CD8-positive, alpha-beta memory T cell (primary cell): ENCODE measurements around the gene RTN4R. TPM values are rescaled to one million over a fixed set of nuclear protein-coding genes. Genes with fewer than 3 reads are reported as not detected.

Experiments used
- CTCF ChIA-PET: fragments of 350-600 bp; sonication (Branson Sonifier 250); formaldehyde crosslinking; loops from one replicate; lab custom pipeline; 2021; ENCODE audit warnings: antibody characterized with exemption; lab: Charles Lee
- POLR2A ChIA-PET: fragments of 350-600 bp; sonication (Branson Sonifier 250); formaldehyde crosslinking; loops from one replicate; lab custom pipeline; 2021; ENCODE audit warnings: antibody characterized with exemption; lab: Charles Lee
- DNase-seq, 5 donors: peaks; one replicate each; pipeline versions ENCODE4 v3.0.0 to v3.0.0-alpha.2; 2020 to 2022; ENCODE audit warnings: mixed read lengths in 1 of 5
- H3K27ac ChIP-seq: one replicate; pipeline ENCODE4 v1.7.0; 2013; ENCODE audit warnings: low read depth, mild to moderate bottlenecking, low read length, moderate library complexity
- H3K27me3 ChIP-seq: 2 replicates; pipeline ENCODE4 v1.7.0; 2013; ENCODE audit warnings: low read length, mild to moderate bottlenecking; ENCODE audit not compliant: insufficient read depth, poor library complexity, severe bottlenecking
- H3K36me3 ChIP-seq: 2 replicates; pipeline ENCODE4 v1.7.0; 2013; ENCODE audit warnings: mild to moderate bottlenecking, low read length, moderate library complexity; ENCODE audit not compliant: insufficient read depth
- H3K4me1 ChIP-seq: 2 replicates; pipeline ENCODE4 v1.7.0; 2013; ENCODE audit warnings: mild to moderate bottlenecking, low read length, moderate library complexity; ENCODE audit not compliant: insufficient read depth
- H3K4me3 ChIP-seq: 2 replicates; pipeline ENCODE4 v1.7.0; 2013; ENCODE audit warnings: mild to moderate bottlenecking, low read length
- H3K9me3 ChIP-seq: 2 replicates; pipeline ENCODE4 v1.7.0; 2013; ENCODE audit warnings: mild to moderate bottlenecking, low read length
- H3K27ac Mint-ChIP-seq, 8 donors: one replicate each; pipeline ENCODE4 v1.8.0; 2020 to 2021; ENCODE audit warnings: mixed read lengths in 8 of 8, mild to moderate bottlenecking in 6 of 8, inconsistent platforms in 3 of 8, moderate library complexity in 3 of 8
- H3K27me3 Mint-ChIP-seq, 2 donors: one replicate each; pipeline ENCODE4 v1.8.0; 2020 to 2021; ENCODE audit warnings: mixed read lengths in 2 of 2, mild to moderate bottlenecking in 1 of 2, moderate library complexity in 1 of 2
- H3K36me3 Mint-ChIP-seq, 3 donors: one replicate each; pipeline ENCODE4 v1.8.0; 2020 to 2021; ENCODE audit warnings: mixed read lengths in 3 of 3, inconsistent platforms in 1 of 3, mild to moderate bottlenecking in 1 of 3
- H3K4me1 Mint-ChIP-seq, 3 donors: one replicate each; pipeline ENCODE4 v1.8.0; 2020 to 2021; ENCODE audit warnings: mixed read lengths in 3 of 3, inconsistent platforms in 1 of 3, mild to moderate bottlenecking in 1 of 3
- H3K4me3 Mint-ChIP-seq, 7 donors: one replicate each; pipeline ENCODE4 v1.8.0; 2020 to 2021; ENCODE audit warnings: mixed read lengths in 7 of 7, mild to moderate bottlenecking in 6 of 7, moderate library complexity in 4 of 7, inconsistent platforms in 2 of 7
- H3K9me3 Mint-ChIP-seq, 5 donors: one replicate each; pipeline ENCODE4 v1.8.0; 2020 to 2022; ENCODE audit warnings: mixed read lengths in 5 of 5, mild to moderate bottlenecking in 3 of 5, moderate library complexity in 2 of 5, inconsistent platforms in 1 of 5
- polyA plus RNA-seq: library from polyadenylated mRNA; unstranded; fragments of 300-500 nt; fragmentation: Illumina TruSeq; gene quantifications from one replicate; pipeline ENCODE4 v1.2.3, GENCODE V29; 2021
- total RNA-seq, 2 experiments: library from RNA; stranded (reverse); gene quantifications; one replicate each; pipeline ENCODE4 v1.2.3, GENCODE V29; 2021

RTN4R gene
- total and polyA plus RNA-seq, 3 experiments from 2014 or later: 1.8 to 6.0 (median 2.7) TPM

GRCh38 chr22:20199906-20200305 lies 68.2 kb downstream of the RTN4R start:
- Histone ChIP-seq H3K27me3 (peaks cover 36% of the 10 kb centered on the region), H3K36me3 (no peaks in the 10 kb centered on the region), H3K9me3 (no peaks in the 10 kb centered on the region), H3K27ac (no peak overlapping the region), H3K4me3 (no peak overlapping the region), H3K4me1 (no peaks in the 10 kb centered on the region)
- no peak overlapping the region for H3K4me3 Mint-ChIP-seq
- no peaks in the 10 kb centered on the region for H3K36me3 Mint-ChIP-seq
- H3K27ac Mint-ChIP-seq: no peak overlapping the region
- ChIA-PET POLR2A (no interaction called here), CTCF (no interaction called here)
- no peaks in the 10 kb centered on the region for H3K9me3 Mint-ChIP-seq
- no peaks in the 10 kb centered on the region for H3K27me3 Mint-ChIP-seq
- no peaks in the 10 kb centered on the region for H3K4me1 Mint-ChIP-seq
- DNase-seq: no peak

GRCh38 chr22:20199413-20199842 lies 68.7 kb downstream of the RTN4R start:
- peaks cover 36% of the 10 kb centered on the region for H3K27me3 ChIP-seq
- no peak for DNase-seq
- no peaks in the 10 kb centered on the region for H3K4me1 Mint-ChIP-seq
- H3K4me3 Mint-ChIP-seq: no peak overlapping the region
- ChIA-PET CTCF (no interaction called here), POLR2A (no interaction called here)
- H3K36me3 Mint-ChIP-seq: no peaks in the 10 kb centered on the region
- H3K27ac ChIP-seq: no peak overlapping the region
- H3K9me3 ChIP-seq: no peaks in the 10 kb centered on the region
- no peaks in the 10 kb centered on the region for H3K27me3 Mint-ChIP-seq
- no peaks in the 10 kb centered on the region for H3K36me3 ChIP-seq
- H3K4me3 ChIP-seq: no peak overlapping the region
- no peak overlapping the region for H3K27ac Mint-ChIP-seq
- no peaks in the 10 kb centered on the region for H3K4me1 ChIP-seq
- no peaks in the 10 kb centered on the region for H3K9me3 Mint-ChIP-seq

DNA sequence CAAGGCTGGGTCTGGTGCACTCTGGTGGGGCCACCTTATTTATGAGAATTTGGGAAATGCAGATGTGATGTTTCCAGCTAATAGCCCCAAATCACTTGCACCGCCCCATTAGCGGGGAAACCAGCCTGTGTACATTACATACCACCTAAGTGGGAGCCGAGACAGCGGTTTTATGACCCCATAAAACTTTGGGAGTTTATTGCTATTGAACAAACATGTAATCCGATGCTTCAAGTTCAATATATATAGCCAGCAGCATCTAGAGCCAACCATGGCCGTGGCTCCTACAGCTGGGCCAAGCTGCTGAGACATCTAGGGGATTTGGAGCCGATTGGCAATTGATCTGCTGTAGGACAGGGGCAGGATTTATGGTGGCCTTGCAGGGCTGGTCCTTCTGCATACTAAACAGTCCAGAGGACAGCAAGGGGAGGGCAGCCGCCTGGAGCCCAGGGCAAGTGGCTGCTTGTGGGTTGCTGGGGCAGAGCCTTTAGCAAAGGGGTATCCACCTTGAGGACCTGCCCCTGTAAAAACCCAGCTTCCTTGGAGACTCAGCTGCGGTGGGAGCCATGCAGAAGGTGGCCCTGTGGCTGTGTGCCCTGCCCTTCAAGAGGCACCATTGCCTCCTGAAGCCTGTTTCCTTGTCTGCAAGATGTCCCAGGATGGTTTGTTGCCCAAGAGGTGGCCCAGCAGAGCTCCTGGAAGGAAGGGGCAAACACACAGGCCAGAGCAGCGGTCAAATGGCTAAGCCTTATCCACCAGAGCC lies 69.4 kb downstream of the RTN4R start:
- Mint-ChIP-seq H3K4me3 (no peak overlapping the region), H3K27ac (peak overlapping the region in 2 of 8 donors; percentile 38 to 73), H3K9me3 (no peaks in the 10 kb centered on the region), H3K27me3 (no peaks in the 10 kb centered on the region), H3K4me1 (no peaks in the 10 kb centered on the region), H3K36me3 (no peaks in the 10 kb centered on the region)
- no peak overlapping the region for H3K27ac ChIP-seq
- CTCF ChIA-PET: no interaction called here
- POLR2A ChIA-PET: no interaction called here
- no peaks in the 10 kb centered on the region for H3K9me3 ChIP-seq
- DNase-seq: no peak
- H3K4me3 ChIP-seq: no peak overlapping the region
- no peaks in the 10 kb centered on the region for H3K36me3 ChIP-seq
- peaks cover 39% of the 10 kb centered on the region for H3K27me3 ChIP-seq
- H3K4me1 ChIP-seq: no peaks in the 10 kb centered on the region

DNA sequence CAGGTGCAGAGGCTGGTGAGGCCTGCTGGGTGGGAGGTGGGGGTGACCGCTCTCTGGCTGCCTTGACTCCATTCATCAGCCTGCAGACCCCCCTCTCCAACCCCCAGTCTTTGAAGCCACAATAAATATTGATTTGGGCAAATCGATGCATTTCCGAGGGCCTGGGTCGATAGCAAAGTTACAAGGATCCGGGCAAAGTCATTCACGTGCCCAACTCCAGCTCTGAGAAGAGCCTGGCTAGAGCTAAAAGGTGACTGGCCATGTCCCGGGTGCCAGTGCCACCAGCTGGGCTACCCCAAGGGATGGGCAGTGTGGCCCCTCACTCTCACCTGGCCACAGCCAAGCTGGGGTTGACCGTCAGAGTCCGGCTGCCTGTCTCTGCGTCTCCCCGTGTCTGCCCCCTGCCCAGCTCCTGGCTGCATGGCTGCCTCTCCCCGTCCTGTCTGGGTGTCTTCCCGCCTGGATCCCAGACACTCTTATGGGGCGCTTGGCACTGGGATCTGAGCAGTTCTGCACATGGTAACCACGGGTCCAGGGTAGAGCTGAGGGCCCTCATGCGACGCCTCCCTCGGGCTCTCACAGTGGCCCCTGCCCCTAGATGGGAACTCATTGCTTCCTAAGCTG lies 70.6 kb downstream of the RTN4R start:
- DNase-seq: no peak
- no peak overlapping the region for H3K27ac Mint-ChIP-seq
- Histone ChIP-seq H3K9me3 (no peaks in the 10 kb centered on the region), H3K27me3 (peaks cover 40% of the 10 kb centered on the region), H3K4me3 (no peak overlapping the region), H3K27ac (no peak overlapping the region), H3K4me1 (no peaks in the 10 kb centered on the region), H3K36me3 (no peaks in the 10 kb centered on the region)
- no peaks in the 10 kb centered on the region for H3K9me3 Mint-ChIP-seq
- no peaks in the 10 kb centered on the region for H3K27me3 Mint-ChIP-seq
- no peaks in the 10 kb centered on the region for H3K4me1 Mint-ChIP-seq
- no peak overlapping the region for H3K4me3 Mint-ChIP-seq
- ChIA-PET POLR2A (no interaction called here), CTCF (no interaction called here)
- H3K36me3 Mint-ChIP-seq: no peaks in the 10 kb centered on the region

- Histone ChIP-seq H3K27me3 (peaks cover 33% of the 10 kb centered on the region), H3K4me1 (no peaks in the 10 kb centered on the region), H3K36me3 (no peaks in the 10 kb centered on the region), H3K9me3 (no peaks in the 10 kb centered on the region), H3K4me3 (no peak overlapping the region), H3K27ac (no peak overlapping the region)
- CTCF ChIA-PET: interaction anchor here (1.6 kb wide), 1 partner anchor 42 kb away, joined by 4 read pairs; no protein-coding TSS in a partner anchor
- Mint-ChIP-seq H3K27me3 (no peaks in the 10 kb centered on the region), H3K4me3 (no peak overlapping the region), H3K4me1 (no peaks in the 10 kb centered on the region), H3K27ac (no peak overlapping the region), H3K36me3 (no peaks in the 10 kb centered on the region), H3K9me3 (no peaks in the 10 kb centered on the region)
- POLR2A ChIA-PET: no interaction called here
- DNase-seq: no peak
Observed at GRCh38 chr22:20196094-20196842, 71.8 kb downstream of the RTN4R start.

DNA sequence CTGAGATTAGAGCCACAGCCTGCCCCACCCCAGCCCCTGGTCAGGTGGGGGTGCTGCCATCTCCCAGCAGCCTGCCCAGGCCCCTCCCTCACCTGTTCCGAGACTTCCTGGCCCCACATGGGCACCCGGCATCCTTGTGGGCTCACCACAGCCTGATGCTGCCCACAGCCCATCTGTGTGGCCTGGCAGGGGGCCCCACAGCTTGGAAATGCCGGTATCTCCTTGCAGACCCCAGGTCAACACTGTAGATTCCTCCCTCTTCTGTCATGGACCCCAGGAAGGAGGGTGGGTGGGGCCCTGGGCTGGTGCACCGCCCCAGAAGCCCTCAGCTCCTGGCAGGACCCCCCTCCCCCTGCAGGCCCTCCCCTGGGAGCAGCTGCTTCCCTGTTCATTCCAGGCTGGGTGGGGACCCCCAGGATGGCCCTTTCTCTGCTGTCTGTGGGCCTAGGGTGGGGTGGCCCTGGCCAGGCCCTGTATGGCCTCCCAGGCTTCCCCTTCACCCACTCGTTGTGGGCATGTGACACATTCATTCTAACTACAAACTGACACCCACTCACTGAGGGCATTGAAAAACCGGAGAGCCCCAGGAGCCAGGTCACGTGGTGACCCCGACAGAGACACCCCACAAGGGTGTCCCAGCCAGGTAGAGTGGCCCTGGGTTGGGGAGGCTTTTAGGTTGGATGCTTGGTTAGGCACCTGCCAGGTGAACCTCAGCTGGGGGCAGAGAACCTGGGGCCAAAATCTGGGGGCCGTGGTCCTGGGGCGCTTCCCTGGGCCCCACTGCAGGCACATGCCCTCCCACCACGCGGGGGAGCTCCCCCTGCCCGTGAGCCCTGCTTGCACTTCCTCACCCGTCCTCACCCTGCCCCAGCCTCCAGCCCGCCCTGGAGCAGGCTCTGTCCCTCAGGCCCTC lies 73.2 kb downstream of the RTN4R start:
- Histone ChIP-seq H3K9me3 (no peaks in the 10 kb centered on the region), H3K4me3 (no peak overlapping the region), H3K4me1 (no peaks in the 10 kb centered on the region), H3K27me3 (peaks cover 26% of the 10 kb centered on the region), H3K36me3 (no peaks in the 10 kb centered on the region), H3K27ac (no peak overlapping the region)
- no peaks in the 10 kb centered on the region for H3K4me1 Mint-ChIP-seq
- ChIA-PET POLR2A (no interaction called here), CTCF (interaction anchor here (1.6 kb wide), 1 partner anchor 43 kb away, joined by 4 read pairs; no protein-coding TSS in a partner anchor)
- no peak overlapping the region for H3K4me3 Mint-ChIP-seq
- no peaks in the 10 kb centered on the region for H3K36me3 Mint-ChIP-seq
- DNase-seq: no peak
- no peak overlapping the region for H3K27ac Mint-ChIP-seq
- no peaks in the 10 kb centered on the region for H3K27me3 Mint-ChIP-seq
- H3K9me3 Mint-ChIP-seq: no peaks in the 10 kb centered on the region

DNA sequence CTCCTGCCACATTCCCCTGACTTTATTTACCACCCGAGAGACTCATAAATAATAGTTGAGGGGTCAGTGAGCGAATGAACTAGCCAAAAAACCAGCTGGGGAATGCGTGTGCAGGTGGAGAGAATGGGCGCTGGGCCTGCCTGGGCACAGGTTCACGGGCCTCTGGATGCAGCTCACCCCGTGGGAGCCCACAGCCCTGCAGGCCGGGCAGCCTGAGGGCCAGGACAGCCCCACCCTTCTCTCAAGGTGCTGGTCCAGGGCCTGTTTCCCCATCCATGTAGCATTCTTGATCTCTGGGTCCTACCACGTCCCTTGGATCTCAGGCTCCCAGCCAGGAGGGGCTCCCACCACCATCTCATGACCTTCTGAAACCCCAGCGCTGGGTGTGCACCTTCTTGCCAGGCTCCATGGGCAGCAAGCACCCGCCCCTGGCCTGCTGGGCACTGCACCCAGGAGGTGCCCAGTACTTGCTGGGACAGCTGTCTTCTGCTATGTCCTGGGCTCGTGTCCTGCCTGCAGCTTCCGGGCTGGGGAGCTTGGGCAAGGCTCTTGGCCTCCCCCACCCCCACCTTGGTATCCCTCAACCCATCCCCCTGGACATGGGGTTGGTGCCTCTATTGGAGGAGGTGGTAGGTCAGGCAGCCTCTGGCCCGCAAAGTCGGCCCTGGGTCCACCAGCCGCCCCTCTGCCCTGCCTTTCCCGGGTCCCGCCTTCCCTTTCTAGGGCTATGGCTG lies 74.2 kb downstream of the RTN4R start:
- DNase-seq: no peak
- ChIA-PET POLR2A (no interaction called here), CTCF (no interaction called here)
- no peaks in the 10 kb centered on the region for H3K9me3 Mint-ChIP-seq
- no peak overlapping the region for H3K4me3 Mint-ChIP-seq
- Histone ChIP-seq H3K4me1 (no peaks in the 10 kb centered on the region), H3K4me3 (no peak overlapping the region), H3K36me3 (no peaks in the 10 kb centered on the region), H3K27ac (no peak overlapping the region), H3K9me3 (no peaks in the 10 kb centered on the region), H3K27me3 (peaks cover 18% of the 10 kb centered on the region)
- H3K4me1 Mint-ChIP-seq: peaks cover 0 to 2% (median 0%) of the 10 kb centered on the region in 3 donors
- H3K36me3 Mint-ChIP-seq: no peaks in the 10 kb centered on the region
- H3K27me3 Mint-ChIP-seq: no peaks in the 10 kb centered on the region
- H3K27ac Mint-ChIP-seq: no peak overlapping the region
